ENCODE data around the gene MDM2. TPM values are rescaled to one million over a fixed set of nuclear protein-coding genes. Genes with fewer than 3 reads are reported as not detected.

MDM2 gene
- total RNA-seq, 1 experiment from 2014 or later = 207 TPM

DNA sequence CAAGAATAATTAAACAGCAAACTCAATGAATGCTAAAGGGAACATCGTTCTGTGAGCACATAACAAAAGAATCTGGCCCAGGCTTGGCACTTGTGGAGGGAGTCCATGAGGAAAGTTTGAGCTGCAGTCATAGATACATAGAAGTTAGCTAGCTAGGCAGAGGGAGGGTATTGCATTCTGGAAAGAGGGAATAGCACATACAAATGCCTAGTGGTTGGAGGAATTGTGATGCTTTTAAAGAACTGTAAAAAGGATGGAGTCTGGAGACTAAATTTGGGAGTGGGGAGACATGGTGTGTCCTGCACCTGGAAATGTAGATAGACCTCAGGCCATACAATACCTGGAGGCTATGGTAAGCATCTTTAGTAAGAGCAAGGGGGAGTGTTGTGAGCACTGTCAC, 38.0 kb upstream of the MDM2 start:
- ChIA-PET CTCF (interaction anchor here (0.6 kb wide), 1 partner anchor 38 kb away, joined by 3 read pairs; the partner anchor contains the start of gene MDM2), POLR2A (no interaction called here)
- no peaks in the 10 kb centered on the region for H3K9me3 Mint-ChIP-seq
- H3K27ac Mint-ChIP-seq = no peak overlapping the region
- DNase-seq (ENCODE audit: low spot score) (no peak), ATAC-seq (no peak)
- TF ChIP-seq, protein P1, sequence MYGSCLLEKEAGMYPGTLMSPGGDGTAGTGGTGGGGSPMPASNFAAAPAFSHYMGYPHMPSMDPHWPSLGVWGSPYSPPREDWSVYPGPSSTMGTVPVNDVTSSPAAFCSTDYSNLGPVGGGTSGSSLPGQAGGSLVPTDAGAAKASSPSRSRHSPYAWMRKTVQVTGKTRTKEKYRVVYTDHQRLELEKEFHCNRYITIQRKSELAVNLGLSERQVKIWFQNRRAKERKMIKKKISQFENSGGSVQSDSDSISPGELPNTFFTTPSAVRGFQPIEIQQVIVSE (CRISPR knock-in tag; IDR thresholded peaks at IDR 0.05; ENCODE audit: borderline replicate concordance) = no peak
- TF ChIP-seq FOXJ3 (CRISPR knock-in tag; IDR thresholded peaks at IDR 0.05; ENCODE audit: borderline replicate concordance) (no peak), ELF4 (CRISPR knock-in tag; IDR thresholded peaks at IDR 0.05; ENCODE audit: low read depth) (no peak), ZNF416 (CRISPR knock-in tag; IDR thresholded peaks at IDR 0.05) (no peak), ETV6 (CRISPR knock-in tag; IDR thresholded peaks at IDR 0.05) (no peak), NR1H2 (CRISPR knock-in tag; IDR thresholded peaks at IDR 0.05) (no peak), TCF7 (CRISPR knock-in tag; IDR thresholded peaks at IDR 0.05; ENCODE audit: low read depth) (no peak), TEAD4 (CRISPR knock-in tag; IDR thresholded peaks at IDR 0.05) (no peak), NR2C2 (CRISPR knock-in tag; IDR thresholded peaks at IDR 0.05) (no peak), ARID4B (CRISPR knock-in tag; IDR thresholded peaks at IDR 0.05; ENCODE audit: borderline replicate concordance) (no peak), JUN (CRISPR knock-in tag; IDR thresholded peaks at IDR 0.05) (no peak), GTF2I (CRISPR knock-in tag; conservative IDR thresholded peaks at IDR 0.05) (no peak)
- TF ChIP-seq, protein P2, sequence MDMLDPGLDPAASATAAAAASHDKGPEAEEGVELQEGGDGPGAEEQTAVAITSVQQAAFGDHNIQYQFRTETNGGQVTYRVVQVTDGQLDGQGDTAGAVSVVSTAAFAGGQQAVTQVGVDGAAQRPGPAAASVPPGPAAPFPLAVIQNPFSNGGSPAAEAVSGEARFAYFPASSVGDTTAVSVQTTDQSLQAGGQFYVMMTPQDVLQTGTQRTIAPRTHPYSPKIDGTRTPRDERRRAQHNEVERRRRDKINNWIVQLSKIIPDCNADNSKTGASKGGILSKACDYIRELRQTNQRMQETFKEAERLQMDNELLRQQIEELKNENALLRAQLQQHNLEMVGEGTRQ (CRISPR knock-in tag; IDR thresholded peaks at IDR 0.05) = no peak
- no peaks in the 10 kb centered on the region for H3K27me3 Mint-ChIP-seq (ENCODE audit: low read depth)
- H3K4me3 Mint-ChIP-seq = no peak overlapping the region
- peaks cover 2% of the 10 kb centered on the region; the same call in 1 of the 2 replicates for H3K36me3 Mint-ChIP-seq
- no peaks in the 10 kb centered on the region for H3K4me1 Mint-ChIP-seq

DNA sequence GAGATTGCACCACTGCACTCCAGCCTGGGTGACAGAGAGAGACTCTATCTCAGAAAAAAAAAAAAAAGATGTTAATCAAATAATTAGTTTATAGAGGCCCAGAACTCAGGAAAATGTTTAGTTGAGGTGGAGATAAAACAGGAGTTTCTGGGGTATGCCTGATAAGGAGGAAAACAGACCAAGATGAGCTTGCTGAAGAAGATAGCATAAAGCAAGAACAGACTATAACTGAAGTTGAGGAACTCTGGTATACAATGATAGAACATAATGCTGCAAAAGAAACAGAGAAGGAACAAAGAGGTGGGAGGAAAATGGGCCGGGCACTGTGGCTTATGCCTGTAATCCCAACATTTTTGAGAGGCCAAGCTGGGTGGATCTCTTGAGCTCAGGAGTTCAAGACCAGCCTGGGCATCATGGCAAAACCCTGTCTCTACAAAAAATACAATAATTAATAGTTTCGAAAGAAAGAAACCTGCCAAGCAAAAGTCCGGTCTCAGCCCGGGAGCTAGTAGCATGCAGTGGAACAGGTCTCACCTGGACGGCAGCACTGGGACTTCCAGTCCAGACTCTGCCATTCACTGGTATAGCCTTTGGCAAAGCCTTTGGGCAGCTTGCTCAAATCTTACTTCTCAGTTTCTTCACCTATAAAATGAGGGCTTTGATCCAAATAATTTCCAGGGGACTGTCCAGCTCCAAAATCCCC, 36.6 kb upstream of the MDM2 start:
- H3K4me1 Mint-ChIP-seq = no peaks in the 10 kb centered on the region
- no peak overlapping the region for H3K27ac Mint-ChIP-seq
- ChIA-PET CTCF (no interaction called here), POLR2A (interaction anchor here (1.7 kb wide), 1 partner anchor 25 kb away, joined by 5 read pairs; the partner anchor contains the start of gene SLC35E3)
- H3K27me3 Mint-ChIP-seq (ENCODE audit: low read depth) = no peaks in the 10 kb centered on the region
- DNase-seq (ENCODE audit: low spot score) = no peak
- H3K4me3 Mint-ChIP-seq = no peak overlapping the region
- 0 out of 2 replicates have a peak, but pooled peaks cover 2% of the 10 kb centered on the region for H3K36me3 Mint-ChIP-seq
- TF ChIP-seq FOXP1 (CRISPR knock-in tag; IDR thresholded peaks at IDR 0.05; ENCODE audit: borderline replicate concordance) = no peak
- TF ChIP-seq MYBL2 (CRISPR knock-in tag; IDR thresholded peaks at IDR 0.05) = no peak
- no peak for TF ChIP-seq ZNF263 (CRISPR knock-in tag; IDR thresholded peaks at IDR 0.05; ENCODE audit: low read depth)
- TF ChIP-seq, protein P3, sequence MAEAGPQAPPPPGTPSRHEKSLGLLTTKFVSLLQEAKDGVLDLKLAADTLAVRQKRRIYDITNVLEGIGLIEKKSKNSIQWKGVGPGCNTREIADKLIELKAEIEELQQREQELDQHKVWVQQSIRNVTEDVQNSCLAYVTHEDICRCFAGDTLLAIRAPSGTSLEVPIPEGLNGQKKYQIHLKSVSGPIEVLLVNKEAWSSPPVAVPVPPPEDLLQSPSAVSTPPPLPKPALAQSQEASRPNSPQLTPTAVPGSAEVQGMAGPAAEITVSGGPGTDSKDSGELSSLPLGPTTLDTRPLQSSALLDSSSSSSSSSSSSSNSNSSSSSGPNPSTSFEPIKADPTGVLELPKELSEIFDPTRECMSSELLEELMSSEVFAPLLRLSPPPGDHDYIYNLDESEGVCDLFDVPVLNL (CRISPR knock-in tag; IDR thresholded peaks at IDR 0.05; ENCODE audit: borderline replicate concordance, low read depth) = no peak
- no peaks in the 10 kb centered on the region for H3K9me3 Mint-ChIP-seq
- no peak for ATAC-seq
